C4-2B (cell line): ENCODE results near the gene TPRKB.

Experiments
- ZFX ChIP-seq: fragments of 450-650 bp; IDR thresholded peaks from 2 replicates; pipeline ENCODE4 v1.6.1; 2017
- TF ChIP-seq, protein P1 (sequence below): fragments of 450-650 bp; conservative IDR thresholded peaks from 2 replicates; pipeline ENCODE4 v1.5.1; 2017; ENCODE audit warnings: mild to moderate bottlenecking

DNA sequence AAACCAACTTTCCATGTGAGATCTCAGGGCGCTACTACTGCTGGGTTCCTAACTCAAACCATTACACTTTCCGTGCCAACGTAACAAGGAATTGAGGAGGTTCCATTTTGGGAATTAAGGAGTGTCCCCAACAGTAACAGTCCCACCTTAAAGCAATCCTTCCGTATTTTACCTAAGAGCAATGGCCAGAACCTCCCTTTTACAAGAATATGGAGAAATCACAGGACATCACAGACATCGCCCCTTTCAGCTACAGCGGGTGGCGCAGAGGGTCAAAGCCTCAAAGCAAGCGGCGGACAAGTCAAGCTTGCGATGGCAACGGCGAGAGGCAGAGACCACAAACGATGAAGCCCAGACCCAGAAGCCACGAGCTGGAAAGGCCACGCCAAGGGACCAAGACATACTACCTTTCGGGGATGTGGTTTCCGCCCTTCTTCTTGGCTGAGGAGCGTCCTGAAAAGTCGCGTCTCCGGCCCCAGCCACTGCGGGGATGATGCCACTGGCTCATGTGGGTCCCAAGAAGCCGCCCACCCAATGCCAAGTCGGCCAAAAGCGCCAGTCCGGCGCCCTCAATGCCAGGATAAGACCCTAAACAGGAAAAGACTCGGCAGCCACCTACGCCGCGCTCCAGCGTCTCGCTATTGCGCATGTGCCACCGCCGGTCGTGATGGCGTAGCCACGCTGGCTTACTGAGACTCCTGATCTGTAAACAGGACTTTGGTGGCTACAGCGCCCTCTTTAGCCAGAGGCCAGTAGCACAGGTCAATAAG is 42.5 kb upstream of the TPRKB start, which contains the start of gene DUSP11:
- TF ChIP-seq, protein P1, sequence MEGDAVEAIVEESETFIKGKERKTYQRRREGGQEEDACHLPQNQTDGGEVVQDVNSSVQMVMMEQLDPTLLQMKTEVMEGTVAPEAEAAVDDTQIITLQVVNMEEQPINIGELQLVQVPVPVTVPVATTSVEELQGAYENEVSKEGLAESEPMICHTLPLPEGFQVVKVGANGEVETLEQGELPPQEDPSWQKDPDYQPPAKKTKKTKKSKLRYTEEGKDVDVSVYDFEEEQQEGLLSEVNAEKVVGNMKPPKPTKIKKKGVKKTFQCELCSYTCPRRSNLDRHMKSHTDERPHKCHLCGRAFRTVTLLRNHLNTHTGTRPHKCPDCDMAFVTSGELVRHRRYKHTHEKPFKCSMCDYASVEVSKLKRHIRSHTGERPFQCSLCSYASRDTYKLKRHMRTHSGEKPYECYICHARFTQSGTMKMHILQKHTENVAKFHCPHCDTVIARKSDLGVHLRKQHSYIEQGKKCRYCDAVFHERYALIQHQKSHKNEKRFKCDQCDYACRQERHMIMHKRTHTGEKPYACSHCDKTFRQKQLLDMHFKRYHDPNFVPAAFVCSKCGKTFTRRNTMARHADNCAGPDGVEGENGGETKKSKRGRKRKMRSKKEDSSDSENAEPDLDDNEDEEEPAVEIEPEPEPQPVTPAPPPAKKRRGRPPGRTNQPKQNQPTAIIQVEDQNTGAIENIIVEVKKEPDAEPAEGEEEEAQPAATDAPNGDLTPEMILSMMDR = peak; percentile 84
- no peak for TF ChIP-seq ZFX
